Measurements from ENCODE around the gene SUN3.

DNA sequence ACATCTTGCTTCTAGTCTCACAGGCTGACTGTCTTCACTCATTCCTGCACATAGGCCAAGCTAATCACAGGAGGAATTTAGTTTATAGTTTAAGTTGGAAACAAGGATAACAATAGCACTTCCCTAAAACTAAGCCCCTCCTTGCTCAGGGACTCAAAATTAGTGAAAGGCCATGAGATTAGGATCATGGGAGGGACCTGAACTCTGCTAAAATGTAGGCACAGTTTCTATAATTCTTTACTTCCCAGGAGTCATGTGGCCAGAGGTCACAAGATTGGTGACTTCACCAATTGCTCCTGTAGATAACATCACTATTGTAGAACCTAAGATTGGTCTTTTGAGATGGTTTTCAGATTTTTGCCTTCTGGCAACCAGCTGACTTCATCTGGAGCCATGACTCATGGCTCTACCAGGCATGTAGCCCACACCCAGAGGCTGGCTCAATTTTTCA lies 45.3 kb upstream of the SUN3 start:
- TF ChIP-seq CTCF (IDR thresholded peaks at IDR 0.05) (no peak), EP300 (IDR thresholded peaks at IDR 0.05) (no peak), POLR2AphosphoS5 (IDR thresholded peaks at IDR 0.05) (no peak), POLR2A (IDR thresholded peaks at IDR 0.05) (no peak)
